ENCODE measurements around the gene S100A16.
A peak's percentile ranks its signal among the peaks of the same experiment; 100 is the strongest.

Gene S100A16

DNA sequence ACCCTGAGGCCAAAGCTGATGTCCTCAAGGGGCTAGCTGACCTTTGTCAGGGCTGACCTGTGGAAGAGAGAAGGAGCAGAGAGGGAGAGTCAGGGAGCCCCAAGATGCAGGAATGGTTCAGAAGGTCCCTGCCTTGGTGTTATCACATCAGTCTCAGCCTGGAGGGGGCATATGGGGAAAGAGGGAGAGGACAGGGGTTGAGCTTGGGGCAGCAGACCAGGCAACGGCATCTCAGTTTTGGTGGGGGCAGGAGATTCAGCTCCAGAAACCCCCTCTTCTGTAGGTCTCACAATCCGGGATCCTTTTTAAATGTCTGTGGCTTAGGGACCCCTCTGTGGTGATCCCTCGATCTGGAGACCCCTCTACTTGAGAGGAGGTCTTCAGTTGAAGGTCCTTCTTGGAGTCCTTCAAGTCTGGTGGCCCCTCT is 13.6 kb upstream of the S100A16 start:
- FAIRE-seq (no peak), DNase-seq (ENCODE audit: insufficient read length) (no peak)
- TF ChIP-seq POLR2A (IDR thresholded peaks at IDR 0.05; ENCODE audit: low read depth, low read length) (no peak), POLR2AphosphoS5 (IDR thresholded peaks at IDR 0.05; ENCODE audit: low read depth, low read length) (no peak), TAF1 (IDR thresholded peaks at IDR 0.05; ENCODE audit: borderline replicate concordance, low read depth, low read length) (no peak)

DNA sequence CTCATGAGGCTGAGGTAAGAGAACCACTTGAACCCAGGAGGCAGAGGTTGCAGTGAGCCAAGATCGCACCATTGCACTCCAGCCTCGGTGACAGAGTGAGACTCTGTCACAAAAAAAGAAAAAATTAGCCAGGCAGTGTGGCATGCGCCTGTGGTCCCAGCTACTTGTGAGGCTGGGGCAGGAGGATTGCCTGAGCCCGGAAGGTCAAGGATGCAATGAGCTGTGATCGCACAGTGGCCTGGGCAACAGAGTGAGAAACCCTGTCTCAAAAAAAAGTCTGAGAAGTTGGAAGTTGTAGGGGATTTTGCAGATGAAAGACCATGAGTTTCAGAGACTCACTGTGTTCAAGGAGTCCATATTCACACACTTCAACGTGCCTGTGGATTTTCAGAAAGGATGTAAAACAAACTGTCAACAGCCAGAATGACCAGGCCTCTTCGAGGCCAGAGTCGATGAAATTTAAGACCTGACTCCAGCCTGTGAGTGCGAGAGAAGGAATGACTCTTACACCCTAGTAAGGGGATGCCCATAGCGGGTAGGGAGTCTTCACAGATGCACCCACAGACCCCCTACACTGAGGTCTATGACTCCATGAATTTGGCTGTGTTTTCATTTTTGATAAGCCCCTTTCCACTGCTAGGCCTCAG is 12.2 kb upstream of the S100A16 start:
- TF ChIP-seq TAF1 (IDR thresholded peaks at IDR 0.05; ENCODE audit: borderline replicate concordance, low read depth, low read length) (no peak), POLR2A (IDR thresholded peaks at IDR 0.05; ENCODE audit: low read depth, low read length) (no peak), POLR2AphosphoS5 (IDR thresholded peaks at IDR 0.05; ENCODE audit: low read depth, low read length) (no peak)
- DNase-seq (ENCODE audit: insufficient read length): no peak
- FAIRE-seq: no peak

DNA sequence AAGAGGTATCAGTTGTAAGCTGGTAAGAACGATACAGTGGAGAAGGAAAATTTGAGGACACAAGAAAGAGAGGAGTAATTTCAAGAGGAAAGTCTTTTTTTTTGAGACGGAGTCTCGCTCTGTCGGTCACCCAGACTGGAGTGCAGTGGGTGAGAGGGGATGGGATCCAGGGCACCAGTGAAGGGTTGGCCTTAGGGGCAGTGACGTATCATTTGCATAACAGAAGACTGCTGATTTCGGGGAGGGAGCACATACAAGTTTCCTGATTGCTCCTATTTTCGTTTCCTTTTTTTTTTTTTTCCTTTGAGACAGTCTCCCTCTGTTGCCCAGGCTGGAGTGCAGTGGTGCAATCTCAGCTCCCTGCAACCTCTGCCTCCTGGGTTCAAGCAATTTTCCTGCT is 10.2 kb upstream of the S100A16 start:
- no peak for FAIRE-seq

DNA sequence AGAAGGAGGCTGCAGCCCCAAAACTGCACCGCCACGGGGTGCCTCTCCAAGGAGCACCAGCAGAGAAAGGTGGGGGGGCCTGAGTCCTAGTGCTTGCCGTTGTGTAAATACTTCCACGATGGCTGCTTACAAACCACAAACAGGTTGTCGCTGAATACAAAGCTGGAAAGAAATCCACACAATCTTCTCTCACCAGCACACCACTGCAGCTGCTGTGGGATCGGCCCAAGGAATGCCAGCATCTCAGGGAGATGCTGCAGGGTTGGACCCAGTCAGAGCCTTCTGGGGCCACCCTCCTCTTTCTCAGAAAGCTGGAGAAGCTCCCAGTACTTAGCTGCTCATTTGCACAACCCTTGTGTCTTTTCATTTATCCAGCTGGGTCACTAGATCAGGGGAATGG is 6.2 kb upstream of the S100A16 start:
- no peak for DNase-seq (ENCODE audit: insufficient read length)
- TF ChIP-seq POLR2A (IDR thresholded peaks at IDR 0.05; ENCODE audit: low read depth, low read length): no peak
- TF ChIP-seq POLR2AphosphoS5 (IDR thresholded peaks at IDR 0.05; ENCODE audit: low read depth, low read length): no peak
- no peak for TF ChIP-seq TAF1 (IDR thresholded peaks at IDR 0.05; ENCODE audit: borderline replicate concordance, low read depth, low read length)
- no peak for FAIRE-seq

More for the DNA sequence above, 10.2 kb upstream of the S100A16 start:
- TF ChIP-seq POLR2AphosphoS5 (IDR thresholded peaks at IDR 0.05; ENCODE audit: low read depth, low read length) (no peak), POLR2A (IDR thresholded peaks at IDR 0.05; ENCODE audit: low read depth, low read length) (no peak), TAF1 (IDR thresholded peaks at IDR 0.05; ENCODE audit: borderline replicate concordance, low read depth, low read length) (no peak)
- no peak for DNase-seq (ENCODE audit: insufficient read length)

DNA sequence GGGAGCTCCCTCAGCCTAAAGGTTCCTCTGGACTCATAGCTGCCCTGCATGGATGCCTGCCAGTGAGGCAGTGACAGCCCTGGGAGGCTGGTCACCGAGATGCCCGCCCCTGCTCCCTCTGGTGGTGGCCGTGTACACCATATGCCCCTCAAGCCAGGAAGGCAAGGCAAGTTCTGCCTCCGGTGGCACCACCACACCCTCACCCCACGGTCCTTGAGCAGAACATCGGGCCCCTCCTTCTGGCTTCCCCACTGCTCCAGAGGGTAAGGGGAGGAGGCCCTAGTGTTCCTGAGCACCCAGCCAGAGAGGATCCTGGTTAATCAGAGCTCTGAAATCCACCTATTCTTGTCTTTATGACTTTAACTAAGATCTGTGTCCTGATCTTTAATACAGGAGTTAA is 4.7 kb upstream of the S100A16 start:
- TF ChIP-seq TAF1 (IDR thresholded peaks at IDR 0.05; ENCODE audit: borderline replicate concordance, low read depth, low read length) (no peak), POLR2A (IDR thresholded peaks at IDR 0.05; ENCODE audit: low read depth, low read length) (no peak), POLR2AphosphoS5 (IDR thresholded peaks at IDR 0.05; ENCODE audit: low read depth, low read length) (no peak)
- FAIRE-seq (peak; percentile 73), DNase-seq (ENCODE audit: insufficient read length) (no peak)

DNA sequence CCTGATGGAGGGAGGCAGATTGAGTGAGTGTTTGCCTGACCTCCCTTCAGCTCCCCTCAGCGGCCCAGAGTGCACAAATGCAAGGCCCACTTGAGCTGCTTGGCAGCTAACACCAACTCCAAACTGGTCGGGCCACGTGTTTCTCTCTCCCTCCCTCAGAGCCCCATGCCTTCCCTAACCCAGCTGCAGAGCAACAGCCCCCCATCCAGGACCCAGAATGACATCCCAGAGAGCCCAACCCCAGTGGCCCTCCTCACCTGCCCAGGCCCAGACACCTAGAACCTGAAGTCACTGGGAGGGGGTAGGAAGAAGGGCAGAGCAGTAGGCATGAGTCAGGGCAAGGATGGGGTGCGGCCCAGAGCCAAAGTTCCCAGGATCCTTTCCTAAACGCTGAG is 4.0 kb upstream of the S100A16 start:
- DNase-seq (ENCODE audit: insufficient read length): no peak

DNA sequence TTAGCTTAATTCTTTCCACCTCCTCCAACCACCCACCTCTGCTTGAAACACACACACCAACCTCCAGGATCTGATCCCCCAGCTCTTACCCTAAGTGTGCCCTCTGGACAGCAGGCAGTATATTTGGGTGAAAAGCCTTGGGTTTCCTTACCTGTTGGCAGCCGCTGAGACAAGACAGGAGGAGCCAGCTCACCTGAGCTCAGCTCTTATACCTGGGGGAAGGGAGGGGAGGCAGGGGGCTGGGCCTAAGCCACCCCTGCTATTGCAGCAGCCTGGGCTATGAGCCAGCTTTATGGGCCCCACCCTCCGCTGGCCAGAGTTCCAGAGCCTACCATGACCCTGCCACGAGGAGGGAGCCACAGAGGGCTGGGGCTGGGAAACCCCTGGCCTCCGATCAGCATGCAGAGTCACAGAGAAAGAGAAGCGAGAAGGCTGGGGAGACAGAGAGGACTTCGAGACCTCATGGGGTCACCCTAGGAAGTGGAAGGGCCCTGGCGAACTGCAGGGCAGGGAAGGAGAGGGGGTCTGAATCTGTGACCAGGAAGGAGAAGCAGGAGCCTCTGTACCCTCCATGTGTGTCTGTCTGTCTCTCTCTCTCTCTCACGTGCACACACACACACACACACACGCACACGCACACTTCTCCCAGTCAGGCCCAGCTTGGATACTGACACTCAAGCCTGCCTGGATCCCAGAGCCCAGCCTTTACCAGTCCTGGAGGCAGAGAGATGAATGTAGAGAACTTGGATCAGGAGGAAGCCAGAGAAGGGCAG is 3.4 kb upstream of the S100A16 start, which contains the start of gene S100A14:
TSS of gene S100A14 (minus strand) at position 182 of the 773 bp plus-strand sequence. CDS start 467 bp downstream, outside the sequence.
- FAIRE-seq (peak; percentile 40), DNase-seq (ENCODE audit: insufficient read length) (no peak)
- TF ChIP-seq POLR2AphosphoS5 (IDR thresholded peaks at IDR 0.05; ENCODE audit: low read depth, low read length) (no peak), TAF1 (IDR thresholded peaks at IDR 0.05; ENCODE audit: borderline replicate concordance, low read depth, low read length) (no peak), POLR2A (IDR thresholded peaks at IDR 0.05; ENCODE audit: low read depth, low read length) (no peak)

More for the DNA sequence above, 4.0 kb upstream of the S100A16 start:
- TF ChIP-seq POLR2AphosphoS5 (IDR thresholded peaks at IDR 0.05; ENCODE audit: low read depth, low read length) (no peak), TAF1 (IDR thresholded peaks at IDR 0.05; ENCODE audit: borderline replicate concordance, low read depth, low read length) (no peak), POLR2A (IDR thresholded peaks at IDR 0.05; ENCODE audit: low read depth, low read length) (no peak)
- no peak for FAIRE-seq

DNA sequence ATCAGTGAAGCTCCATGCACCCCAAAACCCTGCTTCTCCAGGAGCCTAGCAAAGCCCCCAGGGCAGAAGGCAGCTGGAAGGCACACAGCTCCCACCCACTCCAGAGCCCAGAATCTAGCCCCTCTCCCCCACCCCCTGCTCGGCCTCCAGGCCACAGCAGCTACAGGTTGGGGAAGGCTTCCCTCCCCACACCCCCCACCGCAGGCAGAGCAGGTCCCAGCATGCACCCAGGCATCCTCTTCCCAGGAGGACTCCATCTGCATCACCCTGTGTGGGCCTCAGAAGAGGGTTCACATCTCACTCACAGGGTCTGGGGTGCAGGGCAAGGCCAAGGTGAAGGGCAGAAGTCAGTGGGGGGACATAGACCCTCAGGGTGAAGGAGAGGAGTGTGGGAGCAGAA is 2.5 kb upstream of the S100A16 start:
- DNase-seq (ENCODE audit: insufficient read length): no peak
- no peak for FAIRE-seq
- no peak for TF ChIP-seq TAF1 (IDR thresholded peaks at IDR 0.05; ENCODE audit: borderline replicate concordance, low read depth, low read length)
- no peak for TF ChIP-seq POLR2A (IDR thresholded peaks at IDR 0.05; ENCODE audit: low read depth, low read length)
- TF ChIP-seq POLR2AphosphoS5 (IDR thresholded peaks at IDR 0.05; ENCODE audit: low read depth, low read length): no peak

DNA sequence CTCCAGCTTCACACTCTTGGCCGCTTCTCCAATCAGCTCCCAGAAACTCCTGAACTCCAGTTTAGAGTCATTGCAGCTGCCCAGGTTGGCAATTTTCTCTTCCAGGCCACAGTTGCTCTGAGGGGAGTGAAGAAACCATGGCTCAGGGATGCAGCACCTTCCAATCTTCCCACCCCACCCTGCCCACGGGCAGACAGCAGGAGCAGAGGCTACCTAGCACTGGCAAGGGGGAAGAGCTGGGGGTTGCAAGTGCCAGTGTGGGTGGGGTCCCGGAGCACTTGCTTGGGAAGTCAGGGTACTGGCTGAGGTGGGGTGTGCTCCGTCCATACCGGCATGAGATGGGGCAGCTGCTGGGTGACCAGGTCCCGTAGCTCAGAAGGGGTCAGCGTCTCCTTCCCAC is 2.0 kb upstream of the S100A16 start:
- no peak for DNase-seq (ENCODE audit: insufficient read length)
- no peak for FAIRE-seq
- TF ChIP-seq POLR2A (IDR thresholded peaks at IDR 0.05; ENCODE audit: low read depth, low read length) (no peak), TAF1 (IDR thresholded peaks at IDR 0.05; ENCODE audit: borderline replicate concordance, low read depth, low read length) (no peak), POLR2AphosphoS5 (IDR thresholded peaks at IDR 0.05; ENCODE audit: low read depth, low read length) (no peak)

DNA sequence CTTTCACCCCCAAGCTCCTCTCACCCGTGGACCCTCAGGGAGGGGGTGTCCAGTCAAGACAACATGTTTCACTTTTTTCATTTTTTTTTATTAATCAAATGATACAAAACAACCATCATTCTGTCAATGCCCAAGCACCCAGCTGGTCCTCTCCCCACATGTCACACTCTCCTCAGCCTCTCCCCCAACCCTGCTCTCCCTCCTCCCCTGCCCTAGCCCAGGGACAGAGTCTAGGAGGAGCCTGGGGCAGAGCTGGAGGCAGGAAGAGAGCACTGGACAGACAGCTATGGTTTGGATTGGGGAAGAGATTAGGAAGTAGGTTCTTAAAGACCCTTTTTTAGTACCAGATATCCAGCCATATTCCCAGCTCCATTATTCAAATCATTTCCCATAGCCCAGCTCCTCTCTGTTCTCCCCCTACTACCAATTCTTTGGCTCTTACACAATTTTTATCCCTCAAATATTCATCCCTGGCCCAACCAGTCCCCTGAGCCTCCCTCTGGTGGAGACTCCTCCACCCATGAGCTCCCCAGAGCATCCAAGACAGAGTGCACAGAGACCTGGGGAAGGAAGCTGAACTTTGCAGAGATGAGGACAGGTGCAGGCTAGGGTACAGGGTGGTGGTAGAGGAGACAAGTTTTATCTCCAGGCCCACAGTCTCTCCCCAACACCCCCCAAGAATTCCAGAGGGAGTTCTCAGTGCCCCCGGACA is 1.4 kb upstream of the S100A16 start:
- DNase-seq (ENCODE audit: insufficient read length) (no peak), FAIRE-seq (no peak)
- no peak for TF ChIP-seq POLR2A (IDR thresholded peaks at IDR 0.05; ENCODE audit: low read depth, low read length)
- no peak for TF ChIP-seq POLR2AphosphoS5 (IDR thresholded peaks at IDR 0.05; ENCODE audit: low read depth, low read length)
- TF ChIP-seq TAF1 (IDR thresholded peaks at IDR 0.05; ENCODE audit: borderline replicate concordance, low read depth, low read length): no peak

DNA sequence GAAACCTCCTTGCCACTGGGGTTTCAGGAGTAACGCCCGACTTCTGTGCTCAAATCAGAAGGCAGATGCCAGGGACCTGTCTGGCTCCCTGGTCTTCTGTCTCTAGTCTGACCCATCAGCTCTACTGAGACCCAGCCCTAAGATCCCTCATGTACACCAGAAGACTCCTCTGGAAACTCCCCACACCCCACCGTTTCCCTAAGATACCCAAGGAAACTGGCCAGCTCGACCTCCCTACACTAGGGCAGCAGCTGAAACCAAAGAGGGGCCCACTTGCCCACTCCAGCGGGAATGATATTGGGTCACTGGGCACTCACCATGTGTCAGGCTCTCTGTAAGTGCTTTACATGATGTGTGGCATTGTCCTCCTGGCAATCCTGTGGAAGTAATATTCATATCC is 469 bp upstream of the S100A16 start:
- no peak for FAIRE-seq

More for the DNA sequence above, 469 bp upstream of the S100A16 start:
- TF ChIP-seq TAF1 (IDR thresholded peaks at IDR 0.05; ENCODE audit: borderline replicate concordance, low read depth, low read length) (no peak), POLR2A (IDR thresholded peaks at IDR 0.05; ENCODE audit: low read depth, low read length) (no peak), POLR2AphosphoS5 (IDR thresholded peaks at IDR 0.05; ENCODE audit: low read depth, low read length) (no peak)
- DNase-seq (ENCODE audit: insufficient read length): no peak

Measured in GM12892 (cell line).